ENCODE data around the gene TMEM185B. TPM values are rescaled to one million over a fixed set of nuclear protein-coding genes. Genes with fewer than 3 reads are reported as not detected.

TMEM185B gene
- total and polyA plus RNA-seq, 3 experiments from 2014 or later, result 22.9 to 33.5 (median 32.3) TPM

DNA sequence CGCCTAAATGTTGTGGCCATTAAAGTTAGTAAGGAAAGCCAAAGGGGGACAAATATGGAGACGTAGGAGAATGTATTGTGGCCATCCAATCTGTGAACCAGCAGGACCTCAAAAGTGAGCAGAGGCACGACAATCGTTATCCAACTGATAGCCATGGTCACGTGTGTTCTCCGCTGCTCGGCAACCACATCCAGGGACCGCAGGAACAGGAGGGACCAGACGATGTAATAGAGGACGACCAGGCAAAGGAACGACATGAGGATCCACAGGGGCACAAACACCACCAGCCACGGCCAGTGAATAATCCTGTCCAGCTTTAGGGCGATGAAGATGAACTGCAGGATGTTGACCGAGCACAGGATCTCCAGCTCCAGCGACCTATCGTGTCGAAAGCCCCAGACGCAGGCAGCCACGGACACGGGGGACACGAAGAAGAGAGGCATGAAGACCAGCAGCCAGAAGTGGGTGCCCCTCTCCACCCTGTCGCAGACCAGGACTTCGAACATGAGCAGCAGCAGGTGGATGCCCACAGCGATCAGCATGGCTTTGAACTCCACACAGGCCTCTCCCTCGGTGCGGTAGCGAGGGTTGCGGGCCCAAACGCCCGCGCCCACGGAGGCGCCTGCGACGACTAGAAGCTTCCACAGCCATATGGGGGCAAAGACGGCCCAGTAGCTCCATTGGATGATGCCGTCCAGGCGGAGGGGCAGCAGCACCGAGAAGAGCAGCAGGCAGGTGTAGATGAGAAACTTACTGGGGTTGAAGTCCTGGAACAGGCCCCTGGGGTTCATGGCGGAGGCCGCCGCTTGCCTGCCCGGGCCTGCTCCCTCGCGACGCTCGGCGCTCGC lies 790 bp downstream of the TMEM185B start:
- no peaks in the 10 kb centered on the region for H3K27me3 Mint-ChIP-seq

DNA sequence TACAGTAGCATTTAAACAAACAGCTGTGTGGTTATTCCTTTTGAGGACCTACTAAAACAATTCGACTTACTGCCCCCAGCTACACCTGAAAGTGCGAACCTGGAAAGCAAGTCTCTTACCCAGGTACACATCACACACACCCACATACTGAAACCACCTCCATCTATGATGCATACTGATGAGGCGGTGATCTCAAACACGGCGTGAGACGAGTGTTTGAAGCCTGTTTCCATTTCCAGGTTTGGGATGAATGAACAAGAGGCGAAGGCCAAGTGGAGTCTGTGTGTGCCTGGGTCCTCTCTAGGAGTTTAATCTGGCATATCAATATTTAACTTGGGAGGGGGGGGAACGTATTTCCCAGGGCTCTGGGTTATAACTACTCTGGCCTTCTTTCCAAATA lies 1.6 kb downstream of the TMEM185B start:
- CTCF ChIA-PET, result no interaction called here
- Mint-ChIP-seq H3K27ac (peak overlapping the region; percentile 38 to 91 (median 76)), H3K4me3 (peak overlapping the region; percentile 78 to 94 (median 83)), H3K27me3 (no peaks in the 10 kb centered on the region), H3K4me1 (peaks cover 42 to 70% (median 65%) of the 10 kb centered on the region in 3 donors), H3K36me3 (peaks cover 6 to 37% (median 10%) of the 10 kb centered on the region in 3 donors), H3K9me3 (no peaks in the 10 kb centered on the region)
- Histone ChIP-seq H3K27ac (ENCODE audit: low read depth, low read length) (no peak overlapping the region), H3K9me3 (ENCODE audit: low read length) (no peaks in the 10 kb centered on the region), H3K4me1 (ENCODE audit: insufficient read depth, low read length) (peaks cover 28% of the 10 kb centered on the region), H3K4me3 (ENCODE audit: low read length) (no peak overlapping the region), H3K36me3 (ENCODE audit: insufficient read depth, low read length) (peaks cover 5% of the 10 kb centered on the region), H3K27me3 (ENCODE audit: insufficient read depth, low read length, poor library complexity, severe bottlenecking) (no peaks in the 10 kb centered on the region)
- no peak for DNase-seq
- POLR2A ChIA-PET, result interaction anchor here (1.9 kb wide), 1 partner anchor 11 kb away, joined by 17 read pairs; no protein-coding TSS in a partner anchor

More for the DNA sequence above, 790 bp downstream of the TMEM185B start:
- H3K4me3 ChIP-seq (ENCODE audit: low read length), result peak overlapping the region; percentile 78
- H3K36me3 ChIP-seq (ENCODE audit: insufficient read depth, low read length), result peaks cover 5% of the 10 kb centered on the region
- peak overlapping the region; percentile 90 for H3K27ac ChIP-seq (ENCODE audit: low read depth, low read length)
- ChIA-PET POLR2A (interaction anchor here (0.6 to 1.9 kb wide), 6 partner anchors 10 to 46 kb away, joined by 3 to 17 read pairs (median 6); partner anchors contain the start of gene RALB), CTCF (interaction anchor here (0.8 to 1.0 kb wide), 2 partner anchors 9 to 10 kb away, joined by 3 to 6 read pairs; no protein-coding TSS in a partner anchor)
- Mint-ChIP-seq H3K9me3 (no peaks in the 10 kb centered on the region), H3K27ac (peak overlapping the region; percentile 71 to 92 (median 89)), H3K4me1 (peaks cover 39 to 70% (median 66%) of the 10 kb centered on the region in 3 donors), H3K4me3 (peak overlapping the region; percentile 78 to 94 (median 83)), H3K36me3 (peaks cover 4 to 36% (median 10%) of the 10 kb centered on the region in 3 donors)
- H3K27me3 ChIP-seq (ENCODE audit: insufficient read depth, low read length, poor library complexity, severe bottlenecking), result no peaks in the 10 kb centered on the region
- peaks cover 30% of the 10 kb centered on the region for H3K4me1 ChIP-seq (ENCODE audit: insufficient read depth, low read length)
- H3K9me3 ChIP-seq (ENCODE audit: low read length), result no peaks in the 10 kb centered on the region
- no peak for DNase-seq

DNA sequence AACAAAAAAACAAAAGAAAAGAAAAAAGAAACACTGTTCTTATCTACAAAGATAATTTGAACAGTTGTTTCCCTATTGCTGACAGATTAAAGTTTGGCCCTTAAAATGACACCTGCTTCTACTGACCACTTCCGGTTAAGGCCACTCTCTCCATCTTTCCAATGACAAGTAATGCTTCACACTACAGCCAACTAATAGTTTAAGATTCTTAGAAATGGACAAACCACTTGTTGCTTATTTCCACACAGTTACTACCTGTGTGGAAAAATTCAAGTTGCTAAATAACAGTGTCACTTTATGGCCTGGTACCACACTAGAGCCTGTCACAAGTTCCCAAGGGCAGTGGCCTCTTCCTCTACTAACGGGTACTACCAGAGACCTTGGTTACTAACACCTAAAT lies 2.4 kb downstream of the TMEM185B start:
- H3K27ac Mint-ChIP-seq, result peak overlapping the region in 5 of 8 donors; percentile 0 to 91 (median 67)
- no peak for DNase-seq
- H3K9me3 Mint-ChIP-seq, result no peaks in the 10 kb centered on the region
- peaks cover 5% of the 10 kb centered on the region for H3K36me3 ChIP-seq (ENCODE audit: insufficient read depth, low read length)
- H3K27ac ChIP-seq (ENCODE audit: low read depth, low read length), result no peak overlapping the region
- no peak overlapping the region for H3K4me3 ChIP-seq (ENCODE audit: low read length)
- no peaks in the 10 kb centered on the region for H3K27me3 ChIP-seq (ENCODE audit: insufficient read depth, low read length, poor library complexity, severe bottlenecking)
- H3K4me3 Mint-ChIP-seq, result peak overlapping the region in 5 of 7 donors; percentile 78 to 94 (median 85)
- H3K4me1 ChIP-seq (ENCODE audit: insufficient read depth, low read length), result peaks cover 28% of the 10 kb centered on the region
- H3K27me3 Mint-ChIP-seq, result no peaks in the 10 kb centered on the region
- no peaks in the 10 kb centered on the region for H3K9me3 ChIP-seq (ENCODE audit: low read length)
- ChIA-PET POLR2A (no interaction called here), CTCF (interaction anchor here (2.7 kb wide), 1 partner anchor 45 kb away, joined by 17 read pairs; no protein-coding TSS in a partner anchor)
- peaks cover 8 to 37% (median 13%) of the 10 kb centered on the region in 3 donors for H3K36me3 Mint-ChIP-seq
- H3K4me1 Mint-ChIP-seq, result peaks cover 43 to 64% (median 61%) of the 10 kb centered on the region in 3 donors

DNA sequence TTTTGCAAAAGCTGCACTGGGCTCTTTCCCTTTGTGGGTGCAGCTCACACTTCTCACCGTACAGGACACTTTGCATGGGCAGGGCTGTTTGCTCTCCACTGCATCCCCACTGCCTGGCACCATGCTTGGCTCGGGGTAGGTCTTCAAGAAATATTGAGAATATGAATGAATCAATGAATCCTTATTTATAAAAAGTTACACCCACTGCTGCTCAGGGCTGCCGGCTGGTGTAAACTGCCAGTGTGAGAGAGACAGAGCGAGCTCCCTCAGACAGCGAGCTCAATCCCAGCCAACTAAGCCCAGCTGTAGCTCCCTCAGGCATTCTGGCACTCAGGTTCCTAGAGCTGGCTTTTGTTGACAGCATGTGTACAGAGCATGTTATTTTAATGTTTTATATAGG lies 3.4 kb downstream of the TMEM185B start:
- Histone ChIP-seq H3K4me1 (ENCODE audit: insufficient read depth, low read length) (peaks cover 28% of the 10 kb centered on the region), H3K36me3 (ENCODE audit: insufficient read depth, low read length) (peaks cover 5% of the 10 kb centered on the region), H3K27ac (ENCODE audit: low read depth, low read length) (no peak overlapping the region), H3K27me3 (ENCODE audit: insufficient read depth, low read length, poor library complexity, severe bottlenecking) (no peaks in the 10 kb centered on the region), H3K9me3 (ENCODE audit: low read length) (no peaks in the 10 kb centered on the region), H3K4me3 (ENCODE audit: low read length) (no peak overlapping the region)
- ChIA-PET CTCF (interaction anchor here (2.7 kb wide), 1 partner anchor 44 kb away, joined by 17 read pairs; no protein-coding TSS in a partner anchor), POLR2A (interaction anchor here (2.0 kb wide), 1 partner anchor 12 kb away, joined by 10 read pairs; no protein-coding TSS in a partner anchor)
- peaks cover 8 to 37% (median 13%) of the 10 kb centered on the region in 3 donors for H3K36me3 Mint-ChIP-seq
- peaks cover 42 to 64% (median 58%) of the 10 kb centered on the region in 3 donors for H3K4me1 Mint-ChIP-seq
- DNase-seq, result no peak
- H3K4me3 Mint-ChIP-seq, result peak overlapping the region in 1 of 7 donors; percentile 45
- H3K27me3 Mint-ChIP-seq, result no peaks in the 10 kb centered on the region
- H3K9me3 Mint-ChIP-seq, result no peaks in the 10 kb centered on the region
- peak overlapping the region in 1 of 8 donors; percentile 38 for H3K27ac Mint-ChIP-seq

DNA sequence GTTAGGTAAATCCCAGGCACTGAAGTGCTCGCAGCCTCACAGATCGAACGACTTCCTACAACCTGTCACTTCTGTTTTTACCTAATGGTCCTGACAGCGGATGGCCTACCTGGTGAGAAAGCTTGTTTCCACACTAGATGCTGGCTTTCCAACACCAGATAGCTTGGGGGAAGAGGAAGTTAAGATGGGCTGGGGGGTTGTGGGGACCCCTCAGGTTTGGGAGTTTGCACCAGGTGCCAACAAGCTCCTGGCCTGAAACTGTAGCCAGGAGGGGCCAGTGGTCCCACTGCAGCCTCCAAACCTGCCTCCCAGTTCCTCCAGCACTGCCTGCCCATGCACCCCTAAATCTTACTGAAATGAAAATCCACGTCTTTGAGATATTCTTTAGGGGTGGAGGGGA lies 3.9 kb downstream of the TMEM185B start:
- H3K4me1 Mint-ChIP-seq, result peaks cover 39 to 59% (median 53%) of the 10 kb centered on the region in 3 donors
- H3K9me3 Mint-ChIP-seq, result no peaks in the 10 kb centered on the region
- Histone ChIP-seq H3K9me3 (ENCODE audit: low read length) (no peaks in the 10 kb centered on the region), H3K4me3 (ENCODE audit: low read length) (no peak overlapping the region), H3K4me1 (ENCODE audit: insufficient read depth, low read length) (peaks cover 24% of the 10 kb centered on the region), H3K27ac (ENCODE audit: low read depth, low read length) (no peak overlapping the region), H3K27me3 (ENCODE audit: insufficient read depth, low read length, poor library complexity, severe bottlenecking) (no peaks in the 10 kb centered on the region), H3K36me3 (ENCODE audit: insufficient read depth, low read length) (peaks cover 5% of the 10 kb centered on the region)
- POLR2A ChIA-PET, result interaction anchor here (2.0 kb wide), 1 partner anchor 12 kb away, joined by 10 read pairs; no protein-coding TSS in a partner anchor
- CTCF ChIA-PET, result interaction anchor here (0.8 to 2.7 kb wide), 2 partner anchors 18 to 44 kb away, joined by 4 to 17 read pairs; no protein-coding TSS in a partner anchor
- H3K27me3 Mint-ChIP-seq, result no peaks in the 10 kb centered on the region
- DNase-seq, result no peak
- no peak overlapping the region for H3K27ac Mint-ChIP-seq
- H3K36me3 Mint-ChIP-seq, result peaks cover 8 to 37% (median 13%) of the 10 kb centered on the region in 3 donors
- H3K4me3 Mint-ChIP-seq, result no peak overlapping the region

DNA sequence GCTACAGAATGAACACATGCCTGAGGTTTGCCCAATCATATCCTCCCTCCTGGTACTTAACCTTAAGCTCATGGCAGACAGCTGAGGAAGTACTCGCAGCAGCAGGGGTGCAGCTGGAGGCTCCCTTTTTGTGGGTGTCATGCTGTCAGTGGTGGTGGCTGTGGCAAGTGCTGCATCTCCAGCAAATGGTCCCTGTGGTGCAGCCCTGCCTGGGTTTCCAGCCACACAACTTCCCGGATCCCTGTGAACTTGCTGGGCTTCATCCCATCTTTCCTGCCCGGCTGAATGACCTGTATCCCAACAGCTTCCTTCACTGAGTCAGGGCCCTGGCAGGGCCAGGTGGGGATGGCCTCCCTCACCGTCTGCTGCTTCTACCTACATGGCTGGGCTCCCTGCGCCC lies 5.0 kb downstream of the TMEM185B start:
- ChIA-PET POLR2A (interaction anchor here (2.0 kb wide), 1 partner anchor 13 kb away, joined by 10 read pairs; no protein-coding TSS in a partner anchor), CTCF (interaction anchor here (2.7 kb wide), 1 partner anchor 43 kb away, joined by 17 read pairs; no protein-coding TSS in a partner anchor)
- H3K4me3 ChIP-seq (ENCODE audit: low read length), result no peak overlapping the region
- H3K27ac ChIP-seq (ENCODE audit: low read depth, low read length), result no peak overlapping the region
- no peaks in the 10 kb centered on the region for H3K9me3 Mint-ChIP-seq
- H3K27me3 ChIP-seq (ENCODE audit: insufficient read depth, low read length, poor library complexity, severe bottlenecking), result no peaks in the 10 kb centered on the region
- H3K4me1 Mint-ChIP-seq, result peaks cover 30 to 50% (median 44%) of the 10 kb centered on the region in 3 donors
- peaks cover 5% of the 10 kb centered on the region for H3K36me3 ChIP-seq (ENCODE audit: insufficient read depth, low read length)
- no peak for DNase-seq
- H3K27me3 Mint-ChIP-seq, result no peaks in the 10 kb centered on the region
- no peak overlapping the region for H3K27ac Mint-ChIP-seq
- H3K36me3 Mint-ChIP-seq, result peaks cover 8 to 34% (median 13%) of the 10 kb centered on the region in 3 donors
- H3K9me3 ChIP-seq (ENCODE audit: low read length), result no peaks in the 10 kb centered on the region
- H3K4me3 Mint-ChIP-seq, result no peak overlapping the region
- peaks cover 17% of the 10 kb centered on the region for H3K4me1 ChIP-seq (ENCODE audit: insufficient read depth, low read length)

DNA sequence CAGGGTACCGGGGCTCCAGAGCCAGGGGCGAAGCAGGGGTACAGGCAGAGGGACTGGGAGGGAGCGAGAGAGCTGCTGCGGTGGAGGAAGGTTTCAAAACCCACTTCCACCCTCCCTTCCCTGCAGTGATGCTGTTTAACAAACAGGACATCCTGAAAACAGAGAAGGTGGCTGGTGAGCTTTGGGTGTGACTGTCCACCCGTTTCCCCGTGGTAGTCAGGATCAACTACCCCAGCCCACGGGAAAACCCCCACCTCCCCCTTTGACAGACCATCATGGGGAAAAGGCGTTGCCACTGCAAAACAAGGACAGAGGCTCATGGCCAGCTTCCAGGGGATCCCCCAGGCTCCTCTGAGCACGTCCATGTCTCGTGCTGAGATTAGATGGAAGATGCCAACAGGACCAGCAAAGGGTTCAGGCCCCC lies 12.9 kb downstream of the TMEM185B start:
- no peak for DNase-seq
- no peak overlapping the region for H3K27ac ChIP-seq (ENCODE audit: low read depth, low read length)

More for the DNA sequence above, 12.9 kb downstream of the TMEM185B start:
- H3K9me3 ChIP-seq (ENCODE audit: low read length), result no peaks in the 10 kb centered on the region
- Mint-ChIP-seq H3K27me3 (no peaks in the 10 kb centered on the region), H3K4me1 (peaks cover 0 to 11% (median 0%) of the 10 kb centered on the region in 3 donors), H3K9me3 (no peaks in the 10 kb centered on the region), H3K27ac (peak overlapping the region in 5 of 8 donors; percentile 25 to 77 (median 64)), H3K36me3 (no peaks in the 10 kb centered on the region), H3K4me3 (peak overlapping the region in 4 of 7 donors; percentile 3 to 49 (median 34))
- ChIA-PET POLR2A (interaction anchor here (1.5 kb wide), 1 partner anchor 13 kb away, joined by 3 read pairs; the partner anchor contains the start of gene TMEM185B), CTCF (interaction anchor here (1.1 to 1.5 kb wide), 3 partner anchors 25 to 103 kb away, joined by 3 to 7 read pairs (median 4); no protein-coding TSS in a partner anchor)
- peaks cover 11% of the 10 kb centered on the region for H3K4me1 ChIP-seq (ENCODE audit: insufficient read depth, low read length)
- no peaks in the 10 kb centered on the region for H3K36me3 ChIP-seq (ENCODE audit: insufficient read depth, low read length)
- no peak overlapping the region for H3K4me3 ChIP-seq (ENCODE audit: low read length)
- H3K27me3 ChIP-seq (ENCODE audit: insufficient read depth, low read length, poor library complexity, severe bottlenecking), result no peaks in the 10 kb centered on the region

All from CD8-positive, alpha-beta memory T cell (primary cell).